PC-3 (cell line): ENCODE results near the gene ZNF655. TPM values are rescaled to one million over a fixed set of nuclear protein-coding genes. Genes with fewer than 3 reads are reported as not detected.

Source experiments
- ATAC-seq: fragments of 200-7000 bp; cut with Tn5 transposase; 2 replicates; pipeline ENCODE4 v1.9.1; 2020; ENCODE audit warnings: mild to moderate bottlenecking, moderate library complexity
- Bru-seq: library from RNA; stranded (reverse); fragments of 400-500 nt; gene quantifications from one replicate; lab custom pipeline; 2021; lab: Mats Ljungman, UMichigan
- BruChase-seq, 2 experiments: library from RNA; stranded (reverse); fragments of 400-500 nt; gene quantifications; one replicate each; lab custom pipeline; 2021; lab: Mats Ljungman, UMichigan
- BruUV-seq: library from RNA; stranded (reverse); fragments of 400-500 nt; replicated peaks from 2 replicates; lab custom pipeline; 2021; lab: Mats Ljungman, UMichigan
- CTCF ChIA-PET: fragments of 300-600 bp; sonication (Branson Sonifier 250); formaldehyde crosslinking; loops from one replicate; lab custom pipeline; 2022; ENCODE audit warnings: antibody characterized with exemption; lab: Charles Lee
- POLR2A ChIA-PET: fragments of 300-600 bp; sonication (Branson Sonifier 250); formaldehyde crosslinking; loops from one replicate; lab custom pipeline; 2022; ENCODE audit warnings: antibody characterized with exemption; ENCODE audit not compliant: unreplicated experiment; lab: Charles Lee
- DNase-seq: peaks from one replicate; pipeline ENCODE4 v3.0.0-alpha.2; 2015
- H2AFZ ChIP-seq: fragments of 300-600 bp; sonication (generic); 2 replicates; pipeline ENCODE4 v1.6.0; 2016; ENCODE audit warnings: antibody characterized with exemption, low read length
- H3F3A ChIP-seq: fragments of 300-600 bp; sonication (generic); one replicate; pipeline ENCODE4 v1.6.0; 2017; ENCODE audit warnings: antibody characterized with exemption, low read length, control low read depth, mild to moderate bottlenecking; ENCODE audit not compliant: unreplicated experiment
- H3K27ac ChIP-seq: fragments of 300-600 bp; sonication (generic); 2 replicates; pipeline ENCODE4 v1.5.1; 2016; ENCODE audit warnings: mild to moderate bottlenecking, low read length
- H3K27me3 ChIP-seq: fragments of 300-600 bp; sonication (generic); 2 replicates; pipeline ENCODE4 v1.6.1; 2016; ENCODE audit warnings: low read length, mixed read lengths
- H3K36me3 ChIP-seq: fragments of 300-600 bp; sonication (generic); 2 replicates; pipeline ENCODE4 v1.6.1; 2016; ENCODE audit warnings: low read depth, mixed run types, low read length, mixed read lengths
- H3K4me1 ChIP-seq: fragments of 300-600 bp; sonication (generic); 2 replicates; pipeline ENCODE4 v1.5.1; 2016; ENCODE audit warnings: low read length; ENCODE audit not compliant: insufficient read depth
- H3K4me2 ChIP-seq: fragments of 300-600 bp; sonication (generic); 2 replicates; pipeline ENCODE4 v1.6.0; 2016; ENCODE audit warnings: low read length
- H3K4me3 ChIP-seq: fragments of 300-600 bp; sonication (generic); 2 replicates; pipeline ENCODE4 v1.5.1; 2016; ENCODE audit warnings: mild to moderate bottlenecking, low read length, mixed read lengths
- H3K79me2 ChIP-seq: fragments of 300-600 bp; sonication (generic); 2 replicates; pipeline ENCODE4 v1.6.1; 2017; ENCODE audit warnings: low read length, mixed read lengths
- H3K9ac ChIP-seq: fragments of 300-600 bp; sonication (generic); 2 replicates; pipeline ENCODE4 v1.6.0; 2016; ENCODE audit warnings: mild to moderate bottlenecking, low read length
- H3K9me2 ChIP-seq: fragments of 300-600 bp; sonication (generic); replicated peaks from 2 replicates; pipeline ENCODE4 v1.6.1; 2016; ENCODE audit warnings: mixed run types, low read length, mixed read lengths
- H3K9me3 ChIP-seq: fragments of 300-600 bp; sonication (generic); 2 replicates; pipeline ENCODE4 v1.6.1; 2016; ENCODE audit warnings: low read length, mixed read lengths
- H4K20me1 ChIP-seq: fragments of 300-600 bp; sonication (generic); 2 replicates; pipeline ENCODE4 v1.6.1; 2016; ENCODE audit warnings: low read length, mixed read lengths
- CTCF ChIP-seq: fragments of 300-600 bp; sonication (generic); conservative IDR thresholded peaks from 2 replicates; pipeline ENCODE4 v1.5.1; 2017; ENCODE audit warnings: antibody characterized with exemption, low read depth, mild to moderate bottlenecking, low read length
- EZH2 ChIP-seq: fragments of 300-600 bp; sonication (generic); IDR thresholded peaks from one replicate; pipeline ENCODE4 v1.6.1; 2017; ENCODE audit warnings: antibody characterized with exemption, mild to moderate bottlenecking, low read length; ENCODE audit not compliant: unreplicated experiment
- EZH2phosphoT487 ChIP-seq: fragments of 300-600 bp; sonication (generic); IDR thresholded peaks from 2 replicates; pipeline ENCODE4 v1.6.1; 2018; ENCODE audit warnings: mild to moderate bottlenecking, antibody characterized with exemption, low read length, borderline replicate concordance
- intact Hi-C: fragments of 100-400 bp; cut with micrococcal nuclease; formaldehyde crosslinking; loops from 2 replicates; pipeline ENCODE4 v1.9.0; 2023
- long read RNA-seq: library from polyadenylated mRNA; unstranded; transcript quantifications from one replicate; pipeline ENCODE4 v2.0.0, GENCODE V29; 2021; ENCODE audit not compliant: unreplicated experiment
- total RNA-seq: library from RNA; depleted of rRNA; stranded (reverse); fragments of >200 nt; gene quantifications from 2 replicates; pipeline ENCODE4 v1.2.3, GENCODE V29; 2014; rRNA removed

Gene ZNF655
- total RNA-seq, result not detected in 2 replicates
- Bru-seq, nascent RNA, result percentile 30 among the genes with signal in this experiment
- percentile 34 among the genes with signal in this experiment for BruChase-seq, experiment 1, labeled RNA remaining after a 6-hour chase
- percentile 28 among the genes with signal in this experiment for BruChase-seq, experiment 2, labeled RNA remaining after a 2-hour chase
- long read RNA-seq, result 0 reads

GRCh38 chr7:99558306-99559174, at the start of gene ZNF655:
TSS of gene ZNF655 (plus strand) at chr7:99558642. CDS start at chr7:99560560, 1,918 bp downstream.
- H3K4me3 ChIP-seq, result no peak within 1 kb of the TSS
- H3K27ac ChIP-seq, result no peak within 1 kb of the TSS
- ChIA-PET POLR2A (no interaction called here), CTCF (no interaction called here)
- no peak within 1 kb of the TSS for H3K4me2 ChIP-seq
- H4K20me1 ChIP-seq, result no peaks in the 10 kb centered on the region
- no peak within 1 kb of the TSS for H3K9ac ChIP-seq
- DNase-seq (no peak), ATAC-seq (no peak)
- TF ChIP-seq CTCF (no peak), EZH2phosphoT487 (no peak), EZH2 (no peak)
- H3K27me3 ChIP-seq, result no peaks in the 10 kb centered on the region
- intact Hi-C loops, result no loop called here
- no peaks in the 10 kb centered on the region for H3K9me3 ChIP-seq
- no peaks in the 10 kb centered on the region for H3K79me2 ChIP-seq
- no peak within 1 kb of the TSS for H2AFZ ChIP-seq
- BruUV-seq, result no TSS peak
- no peaks in the 10 kb centered on the region for H3F3A ChIP-seq
- no peaks in the 10 kb centered on the region for H3K9me2 ChIP-seq
- H3K4me1 ChIP-seq, result peaks cover 18% of the 10 kb centered on the region
- no peaks in the 10 kb centered on the region for H3K36me3 ChIP-seq

DNA sequence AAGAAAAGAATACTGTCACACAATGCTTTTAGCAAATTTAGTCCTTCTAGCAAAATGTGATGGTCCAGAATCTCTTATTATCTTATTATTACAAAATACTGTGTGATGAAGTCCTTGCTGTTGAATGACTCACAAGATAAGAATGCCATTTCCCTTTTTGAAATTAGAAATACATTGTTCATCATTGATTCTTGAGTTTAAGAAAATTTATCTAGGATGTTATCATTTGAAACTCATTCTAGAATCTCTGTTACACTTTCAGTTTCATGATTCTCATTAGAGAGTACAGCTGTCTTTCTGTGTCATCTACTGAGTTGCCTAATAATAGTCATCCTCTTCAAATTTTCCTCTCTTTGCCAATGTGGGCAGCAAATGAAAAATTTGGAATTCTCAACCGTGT, 44.4 kb upstream of the ZNF655 start:
- H3K4me3 ChIP-seq, result no peak overlapping the region
- no peak overlapping the region for H3K9ac ChIP-seq
- no peak for TF ChIP-seq EZH2phosphoT487
- no peak for TF ChIP-seq EZH2
- no peak for TF ChIP-seq CTCF
- H3F3A ChIP-seq, result no peaks in the 10 kb centered on the region
- no peak overlapping the region for H2AFZ ChIP-seq
- DNase-seq (no peak), ATAC-seq (no peak)
- H3K27me3 ChIP-seq, result no peaks in the 10 kb centered on the region
- no peak overlapping the region for H3K4me2 ChIP-seq
- no peaks in the 10 kb centered on the region for H3K9me3 ChIP-seq
- H3K79me2 ChIP-seq, result peaks cover 5% of the 10 kb centered on the region; the same call in 1 of the 2 replicates
- H3K9me2 ChIP-seq, result no peaks in the 10 kb centered on the region
- ChIA-PET CTCF (no interaction called here), POLR2A (no interaction called here)
- intact Hi-C loops, result no loop called here
- H3K36me3 ChIP-seq, result peaks cover 6% of the 10 kb centered on the region; the same call in 1 of the 2 replicates
- no peak overlapping the region for H3K27ac ChIP-seq
- H4K20me1 ChIP-seq, result no peaks in the 10 kb centered on the region
- no TSS peak for BruUV-seq
- H3K4me1 ChIP-seq, result no peaks in the 10 kb centered on the region; the same call in 1 of the 2 replicates
